Coronary artery (tissue), 2 donors: Measurements from ENCODE around the gene TBL2.

ENCODE experiments used
- DNase-seq: peaks from one replicate; pipeline ENCODE4 v3.0.0-alpha.2; 2017; ENCODE audit warnings: low spot score
- H3K27ac ChIP-seq, 2 donors: fragments of 200-600 bp; sonication (generic); one replicate each; pipeline ENCODE4 v1.5.1; 2016 to 2019
- H3K4me3 ChIP-seq: fragments of 200-600 bp; sonication (generic); 2 replicates; pipeline ENCODE4 v1.5.1; 2016; ENCODE audit warnings: mild to moderate bottlenecking, moderate library complexity
- TF ChIP-seq, protein P1 (sequence below): fragments of 200-600 bp; sonication (generic); IDR thresholded peaks from one replicate; pipeline ENCODE4 v1.5.1; 2019; ENCODE audit warnings: antibody characterized with exemption

Gene TBL2

DNA sequence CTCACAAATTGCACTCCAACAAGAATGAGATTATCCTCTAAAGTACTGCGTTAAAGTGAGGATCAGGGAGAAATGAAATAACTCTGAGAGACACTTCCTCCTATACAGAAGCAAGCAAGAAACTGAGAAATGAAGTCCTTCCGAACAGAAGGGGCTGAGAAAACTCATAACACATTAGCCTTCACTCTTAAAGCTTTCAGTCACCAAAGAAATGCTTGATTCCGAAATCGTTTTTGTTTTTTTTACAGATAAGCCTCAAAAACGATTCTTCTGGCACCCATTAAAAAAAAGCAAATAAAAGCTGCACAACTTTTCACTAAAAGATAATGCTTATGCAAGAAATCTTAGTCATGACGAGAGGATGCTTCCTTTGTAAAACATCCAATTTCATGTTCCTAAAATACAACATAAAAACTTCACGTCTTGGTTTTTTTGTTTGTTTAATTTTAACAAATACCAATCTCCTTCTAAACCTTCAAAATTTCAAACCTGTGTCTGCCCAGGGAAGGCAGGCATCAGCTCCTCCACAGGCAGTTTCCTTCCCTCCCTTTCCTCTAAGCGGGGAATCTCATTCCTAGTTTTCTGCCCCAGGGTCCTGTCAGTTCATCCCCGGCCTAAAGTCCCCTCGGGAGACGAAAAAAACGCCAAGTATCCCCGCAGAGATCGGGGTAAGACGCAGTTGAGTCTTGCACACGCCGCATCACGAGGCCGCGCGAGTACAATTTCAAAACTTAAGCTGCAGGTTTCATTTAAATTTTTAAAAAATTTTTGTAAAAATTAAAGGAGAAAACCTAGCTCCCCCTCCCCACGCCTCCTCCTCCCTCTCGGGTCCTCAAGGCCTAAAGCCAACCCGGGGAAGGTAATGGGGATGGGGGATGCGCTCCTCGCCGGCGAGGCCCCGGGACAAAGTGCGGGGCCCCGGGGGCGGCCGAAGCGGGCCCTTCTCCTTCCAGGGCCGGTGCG is 57.4 kb downstream of the TBL2 start:
- H3K27ac ChIP-seq: peak overlapping the region; percentile 84 to 96
- no peak for DNase-seq
- TF ChIP-seq, protein P1, sequence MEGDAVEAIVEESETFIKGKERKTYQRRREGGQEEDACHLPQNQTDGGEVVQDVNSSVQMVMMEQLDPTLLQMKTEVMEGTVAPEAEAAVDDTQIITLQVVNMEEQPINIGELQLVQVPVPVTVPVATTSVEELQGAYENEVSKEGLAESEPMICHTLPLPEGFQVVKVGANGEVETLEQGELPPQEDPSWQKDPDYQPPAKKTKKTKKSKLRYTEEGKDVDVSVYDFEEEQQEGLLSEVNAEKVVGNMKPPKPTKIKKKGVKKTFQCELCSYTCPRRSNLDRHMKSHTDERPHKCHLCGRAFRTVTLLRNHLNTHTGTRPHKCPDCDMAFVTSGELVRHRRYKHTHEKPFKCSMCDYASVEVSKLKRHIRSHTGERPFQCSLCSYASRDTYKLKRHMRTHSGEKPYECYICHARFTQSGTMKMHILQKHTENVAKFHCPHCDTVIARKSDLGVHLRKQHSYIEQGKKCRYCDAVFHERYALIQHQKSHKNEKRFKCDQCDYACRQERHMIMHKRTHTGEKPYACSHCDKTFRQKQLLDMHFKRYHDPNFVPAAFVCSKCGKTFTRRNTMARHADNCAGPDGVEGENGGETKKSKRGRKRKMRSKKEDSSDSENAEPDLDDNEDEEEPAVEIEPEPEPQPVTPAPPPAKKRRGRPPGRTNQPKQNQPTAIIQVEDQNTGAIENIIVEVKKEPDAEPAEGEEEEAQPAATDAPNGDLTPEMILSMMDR: no peak
- H3K4me3 ChIP-seq: peak overlapping the region; percentile 93

DNA sequence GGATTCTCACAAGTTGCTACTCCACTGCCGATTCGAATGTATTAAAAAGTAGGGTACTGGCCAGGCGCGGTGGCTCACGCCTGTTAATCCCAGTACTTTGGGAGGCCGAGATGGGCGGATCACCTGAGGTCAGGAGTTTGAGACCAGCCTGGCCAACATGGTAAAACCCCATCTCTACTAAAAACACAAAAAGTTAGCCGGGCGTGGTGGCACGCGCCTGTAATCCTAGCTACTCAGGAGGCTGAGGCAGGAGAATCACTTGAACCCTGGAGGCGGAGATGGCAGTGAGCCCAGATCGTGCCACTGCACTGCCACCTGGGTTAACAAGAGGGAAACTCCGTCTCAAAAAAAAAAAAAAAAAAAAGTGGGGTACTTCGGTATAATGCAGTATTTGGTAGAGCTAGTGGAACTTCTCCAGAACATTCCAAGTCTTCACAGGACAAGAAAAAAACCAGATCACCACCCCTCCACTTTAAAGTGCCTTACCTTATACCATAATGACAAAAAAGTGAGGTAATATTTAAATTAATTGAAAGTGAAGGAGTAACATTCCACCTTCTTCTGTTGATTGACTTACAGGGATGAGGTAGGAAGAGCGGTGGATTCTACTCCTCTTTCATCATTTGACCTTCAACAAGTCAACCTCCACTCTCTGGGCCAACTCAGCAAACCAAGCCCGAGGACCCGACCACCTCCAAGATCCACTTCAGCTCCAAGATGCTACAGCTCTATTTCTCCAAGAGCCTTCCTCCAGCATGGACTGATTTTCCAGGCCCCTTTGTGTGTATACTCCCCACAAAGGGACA is 58.3 kb downstream of the TBL2 start:
- peak overlapping the region; percentile 93 for H3K4me3 ChIP-seq
- TF ChIP-seq, protein P1: no peak
- no peak for DNase-seq
- peak overlapping the region; percentile 84 to 96 for H3K27ac ChIP-seq

DNA sequence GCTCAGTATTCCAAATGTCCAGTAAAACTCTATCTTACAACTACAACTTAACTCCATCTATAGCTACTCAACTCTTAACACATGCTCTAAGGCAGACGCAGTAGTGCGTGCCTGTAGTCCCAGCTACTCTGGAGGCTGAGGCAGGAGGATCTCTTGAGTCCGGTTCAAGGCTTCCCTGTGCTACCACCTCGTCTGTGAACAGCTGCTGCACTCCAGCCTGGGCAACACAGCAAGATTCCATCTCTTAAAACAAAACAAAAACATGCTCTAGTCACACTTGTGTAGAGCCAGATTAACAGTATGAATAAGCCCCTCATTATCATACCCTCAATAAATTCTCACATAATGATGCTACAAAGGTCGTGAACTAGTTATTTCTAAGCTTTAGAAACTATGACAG is 59.9 kb downstream of the TBL2 start:
- peak overlapping the region; percentile 93 for H3K4me3 ChIP-seq
- DNase-seq: no peak
- TF ChIP-seq, protein P1: no peak
- no peak overlapping the region for H3K27ac ChIP-seq
